ENCODE results near the gene EVA1C.
"Not testable (repeated sequence)": the region's sequence is repeated elsewhere in the genome, so short reads cannot be mapped to it uniquely, and the experiment has no call there.

The EVA1C gene

DNA sequence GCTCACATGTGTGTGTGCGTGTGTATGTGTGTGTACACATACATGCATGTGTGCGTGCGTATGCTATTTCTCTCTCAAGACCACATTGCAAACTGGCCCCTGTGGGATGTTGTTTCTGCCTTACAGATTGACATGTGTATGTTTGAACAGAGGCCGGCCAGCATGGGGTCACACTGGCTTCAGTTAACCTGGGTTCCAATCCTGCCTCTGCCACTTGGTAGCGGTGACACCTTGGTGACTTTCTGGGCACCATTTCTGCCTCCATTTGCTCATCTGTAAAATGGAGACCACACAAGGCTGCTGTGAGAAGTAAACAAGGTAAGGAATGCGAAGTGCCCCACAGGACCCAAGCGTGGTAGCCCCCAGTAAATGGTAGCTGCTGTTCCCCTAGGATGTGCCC is 121.1 kb downstream of the EVA1C start:
- TF ChIP-seq CTCF (IDR thresholded peaks at IDR 0.05; ENCODE audit: low read depth, low read length) = no peak
- no peak for DNase-seq (ENCODE audit: extremely low read depth, low read depth)

GRCh38 chr21:32534113-32534512 is 121.6 kb downstream of the EVA1C start:
- no peak for DNase-seq (ENCODE audit: extremely low read depth, low read depth)
- TF ChIP-seq CTCF (IDR thresholded peaks at IDR 0.05; ENCODE audit: low read depth, low read length) = no peak

- TF ChIP-seq CTCF (IDR thresholded peaks at IDR 0.05; ENCODE audit: low read depth, low read length) = no peak
- DNase-seq (ENCODE audit: extremely low read depth, low read depth) = no peak
Observed at GRCh38 chr21:32535612-32536011, 123.1 kb downstream of the EVA1C start.

DNA sequence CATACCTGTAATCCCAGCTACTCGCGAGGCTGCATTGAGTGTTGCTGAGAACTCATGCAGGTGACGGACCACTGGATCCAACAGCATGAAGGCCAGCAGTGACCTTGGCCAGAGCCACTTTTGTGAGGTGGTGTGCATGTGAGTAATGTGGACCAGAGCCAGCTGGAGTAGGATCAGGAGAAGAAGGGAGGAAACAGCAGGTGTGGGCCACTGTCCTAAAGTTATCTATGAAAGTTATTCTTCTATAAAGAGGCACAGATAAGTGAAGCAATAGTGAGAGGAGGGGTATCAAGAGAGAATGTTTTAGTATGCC is 125.0 kb downstream of the EVA1C start:
- TF ChIP-seq CTCF (IDR thresholded peaks at IDR 0.05; ENCODE audit: low read depth, low read length) = no peak
- no peak for DNase-seq (ENCODE audit: extremely low read depth, low read depth)

DNA sequence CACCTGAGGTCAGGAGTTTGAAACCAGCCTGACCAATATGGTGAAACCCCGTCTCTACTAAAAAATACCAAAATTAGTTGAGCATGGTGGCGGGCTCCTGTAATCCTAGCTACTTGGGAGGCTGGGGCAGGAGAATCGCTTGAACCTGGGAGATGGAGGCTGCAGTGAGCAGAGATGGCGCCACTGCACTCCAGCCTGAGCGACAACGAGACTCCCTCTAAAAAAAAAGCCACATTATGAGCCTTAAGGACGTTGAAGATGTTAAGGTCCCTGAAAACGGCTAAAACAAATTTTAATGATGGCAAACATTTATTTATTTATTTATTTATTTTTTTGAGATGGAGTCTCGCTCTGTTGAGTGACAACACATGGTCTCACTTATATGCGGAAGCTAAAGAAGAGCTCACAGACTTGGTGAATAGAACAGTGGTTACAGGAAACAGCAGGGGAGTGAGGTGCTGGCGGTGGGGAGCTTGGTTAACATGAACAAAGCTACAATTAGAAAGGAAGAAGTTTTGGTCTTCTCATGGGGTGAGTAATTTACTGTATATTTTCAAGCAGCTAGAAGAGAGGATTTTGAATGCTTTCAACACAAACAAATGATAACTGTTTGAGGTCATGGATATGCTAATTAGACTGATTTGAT is 125.8 kb downstream of the EVA1C start:
- no peak for DNase-seq (ENCODE audit: extremely low read depth, low read depth)
- TF ChIP-seq CTCF (IDR thresholded peaks at IDR 0.05; ENCODE audit: low read depth, low read length) = no peak

GRCh38 chr21:32539378-32539777 is 126.9 kb downstream of the EVA1C start:
- TF ChIP-seq CTCF (IDR thresholded peaks at IDR 0.05; ENCODE audit: low read depth, low read length) = no peak
- DNase-seq (ENCODE audit: extremely low read depth, low read depth) = no peak

DNA sequence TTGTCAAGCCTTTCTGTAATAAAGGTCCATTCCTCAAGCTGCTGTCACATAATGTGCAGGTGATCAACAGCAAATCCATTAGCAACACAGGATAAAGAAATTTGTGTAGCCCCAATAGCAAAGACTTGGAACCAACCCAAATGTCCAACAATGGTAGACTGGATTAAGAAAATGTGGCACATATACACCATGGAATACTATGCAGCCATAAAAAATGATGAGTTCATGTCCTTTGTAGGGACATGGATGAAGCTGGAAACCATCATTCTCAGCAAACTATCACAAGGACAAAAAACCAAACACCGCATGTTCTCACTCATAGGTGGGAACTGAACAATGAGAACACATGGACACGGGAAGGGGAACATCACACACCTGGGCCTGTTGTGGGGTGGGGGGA is 130.6 kb downstream of the EVA1C start:
- not testable (repeated sequence) for DNase-seq (ENCODE audit: extremely low read depth, low read depth)

DNA sequence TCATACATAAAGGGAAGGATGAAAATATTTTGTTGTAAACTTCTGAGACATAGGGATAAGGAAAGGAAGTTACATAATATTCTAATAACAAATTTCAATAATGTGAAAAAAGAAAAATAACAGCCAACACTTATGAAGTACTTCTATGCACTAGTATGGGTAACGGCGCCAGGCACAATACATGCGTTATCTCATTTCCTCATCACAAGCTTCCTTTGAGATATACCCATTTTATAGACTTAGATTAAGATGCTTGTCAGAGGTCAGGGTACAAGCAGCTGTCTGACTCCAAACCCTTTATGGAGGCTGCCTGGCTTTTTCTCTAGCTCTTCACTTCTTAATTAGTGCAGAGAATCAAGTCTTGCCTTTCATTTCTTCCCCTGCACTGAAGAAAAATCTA is 131.5 kb downstream of the EVA1C start:
- no peak for TF ChIP-seq CTCF (IDR thresholded peaks at IDR 0.05; ENCODE audit: low read depth, low read length)
- DNase-seq (ENCODE audit: extremely low read depth, low read depth) = no peak

All from AG09319 (cell line).